HG02884 (cell line): ENCODE data around the gene RELL1.

Experiments used
- ATAC-seq: cut with Tn5 transposase; IDR thresholded peaks from one replicate; pipeline ENCODE4 v1.9.1; 2021; ENCODE audit warnings: mild to moderate bottlenecking, moderate library complexity; ENCODE audit not compliant: unreplicated experiment

The RELL1 gene

DNA sequence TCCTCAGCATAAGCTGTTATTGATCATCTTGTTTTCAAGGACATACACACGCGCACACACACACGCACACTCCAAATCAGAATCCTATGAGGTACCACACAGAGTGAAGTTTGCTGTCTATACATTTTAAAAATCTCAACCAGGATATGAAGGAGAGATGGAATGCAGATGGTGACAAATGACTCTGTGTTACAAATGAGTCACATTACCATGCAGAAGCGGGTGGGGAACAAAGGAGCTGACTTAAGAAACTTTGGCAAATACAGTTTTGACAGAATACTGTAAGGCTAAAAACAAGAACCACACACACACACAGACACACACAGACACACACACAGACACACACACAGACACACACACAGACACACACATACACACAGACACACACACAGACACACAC is 81.7 kb downstream of the RELL1 start:
- no peak for ATAC-seq

DNA sequence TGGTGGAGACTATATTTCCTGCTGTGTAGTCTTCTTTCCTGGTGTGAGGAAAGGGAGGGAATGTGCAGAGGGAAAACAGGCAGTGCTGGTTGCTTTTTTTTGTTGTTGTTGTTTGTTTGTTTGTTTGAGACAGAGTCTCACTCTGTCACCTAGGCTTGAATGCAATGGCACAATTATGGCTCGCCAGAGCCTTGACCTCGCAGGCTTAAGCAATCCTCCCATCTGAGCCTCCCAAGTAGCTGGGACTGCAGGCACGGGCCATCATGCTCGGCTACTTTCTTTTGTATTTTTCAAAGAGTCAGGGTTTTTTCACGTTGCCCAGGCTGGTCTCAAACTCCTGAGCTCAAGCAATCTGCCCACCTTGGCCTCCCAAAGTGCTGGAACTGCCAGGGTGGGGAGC is 82.5 kb downstream of the RELL1 start:
- ATAC-seq = no peak

DNA sequence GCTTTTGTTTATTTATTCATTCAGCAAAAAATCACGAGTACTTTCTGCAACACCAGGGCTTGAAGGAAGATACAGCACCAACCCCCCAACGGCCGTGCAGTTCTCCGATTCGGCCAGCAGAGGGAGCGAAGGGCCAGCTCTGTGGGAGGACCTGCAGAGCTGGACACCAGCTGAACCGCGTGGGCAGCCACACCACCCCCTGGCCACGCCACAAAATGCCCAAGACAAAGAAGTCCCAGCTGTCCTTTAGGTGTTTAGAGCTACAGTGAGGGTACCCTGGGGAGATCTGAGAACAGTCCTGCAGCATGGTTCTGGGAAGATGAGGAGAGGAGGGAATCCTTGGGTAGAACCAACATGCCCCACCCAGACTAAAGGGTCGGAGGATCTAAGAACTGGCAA is 83.1 kb downstream of the RELL1 start:
- ATAC-seq = peak; percentile 75

GRCh38 chr4:37602454-37603069 is 83.6 kb downstream of the RELL1 start:
- ATAC-seq = no peak

DNA sequence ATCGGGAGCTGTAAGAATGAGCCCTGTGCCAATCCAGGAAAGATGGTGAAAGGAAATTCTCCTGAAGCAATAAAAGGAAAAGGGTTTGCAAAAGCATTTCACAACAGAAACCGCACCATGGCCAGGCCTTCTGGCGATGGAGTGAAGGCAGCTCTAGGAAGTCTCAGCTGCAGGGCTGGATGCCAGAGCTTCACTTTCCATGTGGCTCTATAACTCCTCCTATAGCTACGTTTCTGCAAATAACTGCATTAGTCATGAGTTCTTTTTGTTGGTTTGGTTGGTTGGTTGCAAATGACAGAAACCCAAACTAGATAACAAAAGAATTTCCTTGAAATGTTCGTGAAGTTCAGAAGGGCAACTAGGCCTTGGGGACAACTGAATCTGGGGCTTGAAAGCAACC is 84.6 kb downstream of the RELL1 start:
- ATAC-seq = no peak

DNA sequence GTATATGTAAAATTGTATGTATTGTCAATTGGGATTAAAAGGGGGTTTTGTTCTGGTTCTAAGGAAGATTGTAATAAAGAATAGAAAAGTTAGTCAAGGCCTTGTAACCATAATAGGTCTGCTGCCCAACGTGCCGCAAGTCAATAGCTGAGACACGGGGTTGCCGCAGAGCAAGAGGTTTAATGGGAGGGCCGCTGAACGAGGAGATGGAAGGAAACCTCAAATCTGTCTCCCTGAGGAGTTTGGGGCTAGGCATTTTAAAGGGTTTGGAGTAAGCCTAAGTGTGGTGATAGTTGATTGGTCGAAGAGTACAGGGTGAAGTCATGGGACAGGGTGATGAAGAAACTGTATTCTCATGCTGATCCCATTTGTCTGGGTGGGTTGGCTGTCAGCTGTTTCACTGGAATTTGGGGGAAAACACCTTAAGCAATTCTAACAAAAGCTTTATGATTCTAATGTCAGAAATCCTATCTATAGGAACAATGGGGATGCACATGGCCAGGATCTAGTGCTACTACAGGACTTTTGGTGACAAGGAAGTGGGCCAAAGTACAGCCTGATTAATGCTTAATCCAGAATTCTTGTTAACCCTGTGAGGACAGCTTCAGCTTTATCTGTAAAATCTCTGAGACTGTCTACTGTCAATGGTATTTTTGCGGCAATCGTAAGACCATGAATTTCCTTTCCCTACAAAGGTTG is 86.9 kb downstream of the RELL1 start:
- no peak for ATAC-seq

DNA sequence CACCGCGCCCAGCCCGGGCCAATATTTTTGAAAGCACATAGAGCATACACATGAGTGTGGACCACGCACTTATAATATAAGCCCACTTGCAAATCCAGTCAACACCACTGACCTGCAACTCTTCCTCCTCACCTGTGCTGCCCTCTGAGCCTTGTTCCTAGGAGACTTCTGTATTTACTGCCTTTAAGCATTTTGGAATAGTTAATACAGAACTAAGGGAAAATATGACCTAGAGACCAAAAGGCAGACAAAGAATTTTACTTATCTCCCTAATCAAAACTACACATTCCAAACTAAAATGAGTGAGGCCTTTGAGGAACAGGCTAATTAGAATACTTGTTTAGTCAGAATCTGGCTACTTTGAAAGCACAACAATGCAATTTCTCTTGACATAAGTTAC is 89.1 kb downstream of the RELL1 start:
- ATAC-seq = no peak

DNA sequence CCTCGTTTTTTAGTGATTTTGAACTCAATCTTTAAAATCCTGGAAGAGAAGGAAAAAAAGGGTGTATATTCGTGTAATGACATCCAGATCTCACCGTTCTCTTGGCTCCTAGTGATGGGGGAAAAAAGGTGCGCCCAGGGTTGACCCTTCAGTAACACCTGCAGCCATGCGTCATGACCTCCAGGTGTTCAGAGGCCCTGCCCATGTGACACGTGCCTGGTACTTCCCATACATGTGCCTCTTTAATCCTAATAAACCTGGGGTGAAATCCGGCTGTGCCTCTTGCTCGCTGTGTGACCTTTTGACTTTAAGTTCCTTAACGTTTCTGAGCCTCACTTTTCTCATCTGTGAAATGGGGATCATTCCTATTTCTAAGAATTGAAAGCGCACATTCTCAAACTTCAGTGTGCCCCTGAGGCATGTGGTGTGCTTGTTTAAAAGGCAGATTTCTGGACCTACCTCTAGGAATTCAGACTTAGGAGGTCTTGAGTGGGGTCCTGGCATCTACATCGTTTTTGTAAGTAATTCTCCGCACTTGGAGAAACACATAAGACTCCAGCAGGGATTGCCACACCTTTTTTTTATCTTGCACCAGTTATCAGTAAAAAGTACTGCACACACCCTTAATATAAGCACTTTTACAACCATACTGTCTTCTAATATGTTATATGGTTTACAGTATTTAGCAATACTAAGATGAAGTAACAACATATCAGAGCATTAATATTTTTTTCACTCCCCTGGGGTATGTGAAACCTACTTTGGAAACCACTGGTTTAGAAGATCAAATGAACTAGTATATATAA is 90.1 kb downstream of the RELL1 start:
- no peak for ATAC-seq

- ATAC-seq = no peak
Observed at GRCh38 chr4:37594099-37594498, 92.1 kb downstream of the RELL1 start.

DNA sequence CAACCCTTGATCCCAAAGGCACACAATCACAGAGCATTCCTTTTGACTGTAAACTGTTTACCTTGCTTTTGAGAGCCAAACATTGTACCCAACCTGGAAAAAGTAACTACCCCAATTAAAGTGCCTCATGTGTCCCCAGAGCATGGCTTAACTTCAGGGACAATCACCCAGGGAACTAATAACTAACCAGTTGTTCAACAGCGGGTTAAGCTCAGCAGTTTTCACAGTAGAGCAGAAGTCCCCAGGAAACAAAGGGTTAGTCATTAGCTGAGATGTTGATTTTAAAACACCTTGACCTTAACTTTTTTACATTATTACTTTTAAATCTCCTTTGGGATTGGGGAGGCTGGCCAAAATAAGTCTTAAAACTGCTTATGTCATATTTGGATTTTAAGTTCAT is 94.8 kb downstream of the RELL1 start:
- no peak for ATAC-seq

DNA sequence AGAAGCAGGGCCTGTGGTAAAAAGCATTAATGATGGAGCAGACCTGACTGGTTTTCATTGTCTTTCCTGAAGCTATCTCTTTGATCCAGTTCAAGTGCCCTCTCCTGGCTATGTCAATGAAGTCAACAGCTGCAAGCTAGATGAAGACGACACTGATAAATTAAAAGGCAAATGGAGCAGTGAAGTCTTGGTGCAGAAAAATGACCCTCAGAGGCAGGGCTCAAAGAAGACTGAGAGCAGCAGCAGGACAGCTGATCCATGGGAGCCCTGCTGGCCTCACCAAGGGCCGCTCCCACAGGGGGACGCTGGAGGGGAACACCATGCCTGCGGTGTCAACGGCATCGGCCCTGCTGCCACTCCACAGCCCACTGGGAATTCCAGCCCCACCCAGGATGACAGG is 96.2 kb downstream of the RELL1 start:
- no peak for ATAC-seq

DNA sequence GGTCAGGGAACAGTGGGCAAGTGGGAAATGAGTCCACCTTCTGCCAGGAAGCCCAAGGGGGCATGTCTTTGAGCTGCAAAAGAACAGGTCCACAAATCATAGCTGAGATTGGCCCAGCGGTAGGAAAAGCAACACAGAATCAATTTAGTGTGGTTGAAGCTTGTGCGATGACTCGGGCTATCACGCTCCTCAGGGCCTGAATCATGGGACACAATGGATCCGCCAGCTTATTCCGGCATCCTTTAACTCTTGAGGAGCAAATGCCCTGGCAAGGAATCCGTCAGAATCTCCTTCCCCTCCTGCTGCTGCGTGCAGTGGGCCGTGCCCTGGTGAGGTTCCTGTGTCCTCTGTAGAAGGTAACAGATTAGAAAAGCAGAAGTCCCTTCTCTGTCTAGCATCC is 98.0 kb downstream of the RELL1 start:
- no peak for ATAC-seq

DNA sequence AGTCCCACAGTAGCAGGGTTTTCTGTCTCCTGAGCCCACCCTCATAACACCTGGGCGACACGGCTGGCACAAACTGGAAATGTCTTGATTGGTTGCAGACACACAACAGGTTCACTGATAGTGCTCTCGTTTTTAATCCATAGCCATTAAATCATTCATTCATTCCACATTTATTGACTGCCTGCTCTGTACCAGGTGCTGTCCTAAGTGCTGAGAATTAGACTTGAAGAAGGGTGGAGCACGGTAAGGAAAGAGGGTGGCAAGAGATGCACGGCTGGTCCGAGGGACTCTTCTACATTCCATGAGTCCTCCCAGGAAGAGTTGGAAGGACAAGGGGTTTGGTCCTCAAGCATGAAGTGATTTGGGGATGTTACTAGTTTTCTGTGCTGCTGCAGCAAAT is 100.0 kb downstream of the RELL1 start:
- ATAC-seq = no peak

- no peak for ATAC-seq
Observed at GRCh38 chr4:37584493-37585060, 101.6 kb downstream of the RELL1 start.

DNA sequence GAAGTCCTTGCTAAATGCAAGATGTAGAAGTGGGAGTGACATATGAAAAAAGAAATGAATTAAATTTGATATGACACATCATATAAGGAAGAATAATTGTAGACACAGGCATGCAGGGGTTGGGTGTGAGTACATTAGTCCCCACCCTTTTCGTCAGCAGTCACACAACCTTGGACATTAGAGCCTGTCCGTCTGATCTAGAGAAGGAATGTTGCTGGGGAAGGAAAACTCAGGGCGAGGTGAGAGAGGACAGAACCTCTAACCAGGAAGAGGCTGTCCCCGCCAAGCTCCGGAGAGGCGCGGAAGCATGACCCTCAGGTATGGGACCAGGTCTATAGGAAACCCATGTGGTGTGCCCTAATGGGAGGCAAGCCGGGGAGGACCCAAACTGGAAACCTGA is 102.1 kb downstream of the RELL1 start:
- no peak for ATAC-seq

GRCh38 chr4:37573566-37573965 is 112.6 kb downstream of the RELL1 start:
- no peak for ATAC-seq

- no peak for ATAC-seq
Observed at GRCh38 chr4:37568489-37568888, 117.7 kb downstream of the RELL1 start.

GRCh38 chr4:37567836-37568235 is 118.3 kb downstream of the RELL1 start:
- no peak for ATAC-seq

- ATAC-seq = no peak
Observed at GRCh38 chr4:37562592-37562991, 123.6 kb downstream of the RELL1 start.

DNA sequence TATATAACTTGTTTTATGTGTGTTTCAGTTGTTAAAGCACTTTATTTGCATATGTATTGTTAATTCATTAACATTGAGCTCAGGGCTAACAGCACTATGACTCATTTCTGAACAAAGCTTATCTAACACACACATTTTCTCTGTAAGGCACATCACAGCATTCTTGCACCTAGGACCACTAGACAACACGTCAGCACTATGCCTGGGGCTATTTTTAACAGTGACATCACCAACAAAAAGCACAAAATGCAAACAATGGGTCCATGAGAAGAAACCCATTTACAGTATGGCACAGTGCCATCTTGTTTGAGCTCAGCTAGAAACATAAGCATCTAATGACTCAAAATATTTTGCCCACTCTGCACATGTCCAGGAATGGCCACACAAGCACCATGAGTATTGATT is 124.4 kb downstream of the RELL1 start:
- peak; percentile 59 for ATAC-seq

- ATAC-seq = no peak
Observed at GRCh38 chr4:37561196-37561802, 124.9 kb downstream of the RELL1 start.
